D341Med (cell line): ENCODE results near the gene PHACTR3.

Experiments
- DNase-seq: peaks from one replicate; pipeline ENCODE4 v3.0.0; 2012; ENCODE audit warnings: low spot score

The PHACTR3 gene

GRCh38 chr20:59752101-59752586, 147.8 kb downstream of the PHACTR3 start:
- DNase-seq, result no peak

GRCh38 chr20:59752704-59753460, 148.5 kb downstream of the PHACTR3 start:
- DNase-seq, result no peak

DNA sequence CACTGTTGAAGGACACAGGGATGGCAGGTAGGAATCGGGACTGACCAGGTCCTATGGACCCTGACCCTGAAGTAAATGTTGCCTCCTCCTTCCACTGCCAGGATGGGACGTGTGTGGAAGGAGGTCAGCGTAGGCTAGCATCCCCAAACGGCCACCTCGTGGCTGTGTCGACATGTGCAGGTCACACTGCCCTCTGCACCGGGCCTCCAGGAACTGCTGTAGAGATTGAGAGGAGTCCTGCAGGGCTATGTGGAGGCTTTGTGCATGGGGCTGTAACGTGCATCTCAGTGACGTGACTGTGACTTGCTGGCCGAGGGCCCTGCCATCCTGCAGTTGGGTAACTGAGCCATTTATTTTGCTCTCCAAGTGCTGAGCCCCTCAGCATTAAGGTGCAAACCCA, 149.5 kb downstream of the PHACTR3 start:
- DNase-seq, result no peak

DNA sequence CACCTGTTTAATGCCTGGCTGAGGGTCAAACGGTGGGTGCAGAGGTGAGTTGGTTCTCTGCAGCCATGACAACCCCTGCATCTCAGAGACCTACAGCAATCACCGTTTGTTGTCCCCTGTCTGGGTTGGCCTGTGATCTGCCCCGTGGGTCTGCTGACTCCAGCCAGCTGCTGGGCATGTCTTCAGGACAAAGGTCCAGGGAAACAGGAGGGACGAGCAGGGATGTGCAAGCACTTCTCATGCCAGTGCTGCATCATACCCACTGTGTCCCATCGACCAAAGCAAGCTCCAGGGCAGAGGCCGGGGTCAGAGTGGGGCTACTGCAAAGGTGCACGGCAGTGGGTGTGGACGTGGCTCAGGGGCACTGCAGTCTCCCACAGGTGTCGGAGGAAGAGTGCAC, 150.2 kb downstream of the PHACTR3 start:
- no peak for DNase-seq

DNA sequence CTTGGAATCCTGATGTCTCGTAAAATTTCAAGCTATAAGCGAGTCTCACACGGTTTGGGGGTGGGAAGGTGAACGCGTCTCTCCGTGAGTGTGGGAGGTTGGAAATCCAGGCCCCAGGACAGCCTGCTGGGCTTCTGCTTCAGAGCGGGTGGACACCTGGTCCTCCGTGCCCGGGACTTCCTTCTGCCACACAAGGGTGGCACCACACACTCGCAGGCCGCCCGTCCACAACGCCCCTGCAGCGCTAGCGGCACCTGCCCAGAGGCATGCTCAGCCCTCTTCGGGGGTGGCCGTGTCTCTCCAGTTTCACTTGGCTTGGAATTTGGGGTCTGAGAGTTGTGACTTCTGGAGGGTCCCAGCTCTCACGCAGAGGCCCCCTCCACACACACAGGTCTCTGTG, 151.9 kb downstream of the PHACTR3 start:
- no peak for DNase-seq

DNA sequence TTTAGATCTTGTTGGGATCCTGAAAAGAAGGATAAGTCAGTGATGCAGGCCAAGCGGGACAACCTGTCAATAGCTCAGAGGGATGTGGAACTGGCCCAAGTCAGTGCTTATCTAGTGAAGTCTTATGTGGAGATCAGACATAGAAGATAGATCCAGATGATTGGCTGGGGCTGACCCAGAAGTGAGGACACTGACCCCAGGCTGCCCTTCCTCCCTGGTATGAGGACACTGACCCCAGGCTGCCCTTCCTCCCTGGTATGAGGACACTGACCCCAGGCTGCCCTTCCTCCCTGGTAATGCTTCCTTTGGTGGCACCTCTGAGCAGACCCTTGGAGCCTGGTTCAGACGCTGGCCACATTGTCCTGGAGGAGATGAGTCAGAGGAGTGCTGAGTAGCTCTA, 159.7 kb downstream of the PHACTR3 start:
- no peak for DNase-seq

DNA sequence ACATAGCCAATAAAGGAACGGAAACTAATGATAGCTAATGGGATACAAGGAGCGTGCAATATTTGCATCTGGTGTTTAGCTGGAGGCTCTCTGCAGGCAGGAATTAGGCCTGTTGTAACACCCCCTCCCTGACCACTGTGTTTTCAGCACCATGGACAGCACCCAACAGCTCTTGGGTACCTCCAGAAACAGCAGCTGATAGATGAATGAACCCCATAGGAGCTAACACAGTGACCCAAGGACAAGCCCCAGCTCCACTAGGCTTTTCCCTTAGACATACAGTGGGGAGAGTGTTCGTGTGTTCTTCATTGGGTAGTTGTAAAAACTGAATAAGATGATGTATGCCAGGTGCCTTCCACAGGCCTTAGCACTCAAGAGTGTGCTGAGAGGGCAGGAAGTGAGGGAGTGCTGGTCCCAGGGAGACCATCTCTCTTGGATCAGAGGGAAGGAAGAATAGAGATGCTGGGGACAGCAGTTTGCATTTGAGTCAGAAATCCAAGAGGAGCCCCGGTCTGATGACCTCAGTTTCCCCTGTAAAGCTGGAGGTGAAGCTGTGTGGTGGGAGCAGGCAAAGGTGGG, 161.3 kb downstream of the PHACTR3 start:
- DNase-seq, result no peak

- DNase-seq, result no peak
Observed at GRCh38 chr20:59767656-59768055, 163.3 kb downstream of the PHACTR3 start.

- no peak for DNase-seq
Observed at GRCh38 chr20:59770270-59770669, 165.9 kb downstream of the PHACTR3 start.

GRCh38 chr20:59770851-59771250, 166.5 kb downstream of the PHACTR3 start:
- DNase-seq, result no peak

DNA sequence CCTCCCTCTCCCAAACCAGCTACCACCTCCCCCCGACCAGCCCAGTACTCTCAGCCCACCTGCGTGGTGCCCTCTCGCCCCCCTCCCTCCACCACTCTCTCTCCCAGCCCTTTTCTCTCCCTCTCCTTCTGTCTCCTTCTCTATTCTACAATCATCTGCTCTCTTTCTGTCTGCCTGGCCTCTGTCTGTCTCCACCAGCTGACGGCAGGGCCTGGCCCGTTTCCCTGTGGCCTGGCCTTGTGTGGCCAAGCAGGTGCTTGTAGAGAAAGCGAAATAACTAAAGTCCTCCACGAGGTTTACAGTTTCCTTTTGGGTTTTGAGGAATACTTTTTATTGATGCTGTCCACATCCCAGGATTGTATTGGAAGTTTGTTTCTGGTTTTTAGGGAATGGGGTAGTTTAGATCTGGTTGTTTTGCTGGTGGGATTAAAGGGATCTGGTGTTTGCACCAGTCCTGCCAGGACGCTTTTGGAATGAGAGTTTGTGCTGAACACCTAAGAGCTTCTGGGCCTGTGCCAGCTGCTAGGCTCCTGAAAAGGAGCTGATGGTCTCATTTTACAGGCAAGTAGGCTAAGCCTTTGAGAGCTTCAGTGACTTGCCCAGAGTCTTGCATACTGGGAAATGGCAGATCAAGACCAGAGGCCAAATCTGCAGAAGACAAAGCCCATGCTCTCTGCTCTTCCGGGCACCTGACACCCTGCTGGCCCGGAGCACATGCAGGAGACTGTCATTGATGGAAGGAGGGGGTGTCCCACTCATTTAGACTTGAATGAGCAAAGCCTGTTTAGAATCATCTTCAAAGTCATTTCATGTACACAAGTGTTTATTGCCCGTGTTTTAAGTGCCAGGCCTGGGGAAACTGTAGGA, 167.4 kb downstream of the PHACTR3 start:
- no peak for DNase-seq

DNA sequence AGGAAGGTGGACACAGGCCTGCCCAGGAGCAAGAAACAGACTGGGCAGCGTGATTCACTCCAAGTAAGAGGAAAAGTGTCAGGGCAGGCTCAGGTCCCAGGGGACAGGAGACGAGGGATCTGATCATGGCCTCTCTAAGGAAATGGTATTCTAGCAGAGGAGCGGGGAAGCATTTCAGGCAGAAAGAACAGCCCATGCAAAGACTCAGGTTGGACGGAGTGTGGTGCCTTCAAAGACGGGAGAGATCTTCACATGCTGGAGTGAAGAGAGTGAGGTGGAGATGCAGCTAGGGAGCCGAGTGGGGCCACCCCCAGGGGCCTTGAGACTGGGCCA, 168.0 kb downstream of the PHACTR3 start:
- DNase-seq, result no peak

DNA sequence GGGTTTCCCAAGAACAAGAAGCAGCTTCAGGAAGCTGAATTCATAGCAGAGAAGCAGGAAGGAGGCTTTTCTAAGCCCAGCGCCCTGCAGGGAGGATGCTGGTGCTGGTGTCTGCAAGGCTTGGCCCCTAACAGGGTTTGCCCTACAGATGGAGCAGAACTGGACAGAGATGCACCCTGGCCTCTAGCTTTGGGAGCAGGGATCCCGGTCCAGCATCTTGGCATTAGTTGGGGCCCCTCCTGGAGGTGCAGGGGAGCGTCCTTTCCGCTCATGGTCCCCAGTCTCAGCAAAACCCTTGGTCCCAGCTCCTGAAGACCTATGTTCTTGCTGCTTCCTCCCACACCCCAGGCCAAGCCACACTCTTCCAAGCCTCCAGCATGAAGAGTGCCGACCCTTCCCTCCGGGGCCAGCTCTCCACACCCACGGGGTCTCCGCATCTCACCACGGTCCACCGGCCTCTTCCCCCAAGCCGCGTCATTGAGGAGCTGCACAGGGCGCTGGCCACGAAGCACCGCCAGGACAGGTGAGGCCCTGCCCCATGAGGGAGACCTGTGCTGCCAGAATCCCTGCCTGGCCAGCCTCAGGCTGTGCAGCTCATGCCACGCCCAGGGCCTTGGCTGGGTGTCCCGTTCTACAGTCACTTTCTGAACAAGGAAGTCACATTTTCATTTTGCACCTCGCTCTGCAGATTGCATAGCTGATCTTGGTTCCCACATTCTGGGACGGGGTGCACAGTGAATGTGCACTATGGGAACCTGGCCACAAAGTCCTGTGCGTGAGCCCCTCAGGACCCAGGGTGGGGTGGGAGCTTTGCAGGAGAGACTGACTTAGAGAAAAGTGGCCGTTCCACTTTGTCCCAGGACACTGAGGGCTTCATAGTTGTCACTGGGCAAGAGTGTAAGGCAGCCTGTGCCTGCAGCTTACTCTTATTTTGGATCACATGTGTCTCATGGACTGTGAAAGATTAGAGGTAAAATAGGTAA, 168.9 kb downstream of the PHACTR3 start:
- DNase-seq, result peak; percentile 22

GRCh38 chr20:59774204-59774641, 169.9 kb downstream of the PHACTR3 start:
- no peak for DNase-seq

GRCh38 chr20:59774921-59775686, 170.8 kb downstream of the PHACTR3 start:
- peak; percentile 15 for DNase-seq

- DNase-seq, result peak; percentile 10
Observed at GRCh38 chr20:59775687-59776055, 171.3 kb downstream of the PHACTR3 start.

- peak; percentile 38 for DNase-seq
Observed at GRCh38 chr20:59776059-59776603, 171.8 kb downstream of the PHACTR3 start.

DNA sequence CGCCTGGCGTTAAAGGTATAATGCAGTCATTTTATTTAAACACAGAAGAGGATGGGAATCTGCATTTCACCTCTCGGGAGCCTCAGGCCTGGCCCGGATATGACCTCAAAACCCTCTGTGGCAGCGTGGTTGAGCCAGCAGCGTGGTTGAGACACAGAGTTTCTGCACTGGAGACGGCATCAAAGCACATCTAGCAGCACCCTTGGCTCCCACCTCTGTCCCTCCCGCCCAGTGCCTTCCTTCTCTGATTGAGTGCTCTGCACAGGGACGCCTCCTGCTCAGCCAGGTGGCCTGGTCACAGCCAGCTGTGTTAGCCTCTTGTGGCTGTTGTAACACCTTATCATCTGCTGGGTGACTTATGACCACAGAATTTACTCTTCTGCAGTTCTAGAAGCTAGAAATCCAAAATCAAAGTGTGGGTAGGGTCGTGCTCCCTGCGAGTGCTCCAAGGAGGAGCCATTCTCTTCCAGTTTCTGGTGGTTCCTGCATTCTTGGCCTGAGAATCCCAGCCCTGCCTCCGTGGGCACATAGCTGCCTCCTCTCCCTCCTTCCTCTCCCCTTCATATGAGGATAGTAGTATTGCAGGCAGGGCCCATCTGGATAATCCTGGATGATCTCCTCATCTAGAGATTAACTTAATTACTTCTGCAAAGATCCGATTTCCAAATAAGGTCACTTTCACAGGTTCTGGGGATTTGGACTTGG, 172.4 kb downstream of the PHACTR3 start:
- peak; percentile 77 for DNase-seq

GRCh38 chr20:59777331-59777725, 173.0 kb downstream of the PHACTR3 start:
- DNase-seq, result peak; percentile 53
